IPS-NIHi7 (cell line): ENCODE measurements around the gene PRODH.
"Not testable (repeated sequence)": the region's sequence is repeated elsewhere in the genome, so short reads cannot be mapped to it uniquely, and the experiment has no call there.

Experiments used
- DNase-seq: peaks from one replicate; pipeline ENCODE4 v3.0.0; 2012; ENCODE audit warnings: mixed read lengths; ENCODE audit errors: extremely low spot score

Gene PRODH

GRCh38 chr22:18905540-18906409, 30.3 kb downstream of the PRODH start, which contains the start of gene DGCR6:
Gene DGCR6, plus strand, starts transcription at chr22:18906320. Its CDS starts 55 bp downstream, at chr22:18906375.
- DNase-seq, result no peak

- DNase-seq, result not testable (repeated sequence)
These were observed 39.9 kb downstream of the PRODH start for GRCh38 chr22:18896037-18896657.

GRCh38 chr22:18893775-18894174, 42.3 kb downstream of the PRODH start:
- DNase-seq, result not testable (repeated sequence)

GRCh38 chr22:18890510-18891192, 45.4 kb downstream of the PRODH start:
- not testable (repeated sequence) for DNase-seq

- no peak for DNase-seq
These were observed 48.0 kb downstream of the PRODH start for GRCh38 chr22:18888115-18888514.

- not testable (repeated sequence) for DNase-seq
These were observed 51.6 kb downstream of the PRODH start for GRCh38 chr22:18884465-18884864.

DNA sequence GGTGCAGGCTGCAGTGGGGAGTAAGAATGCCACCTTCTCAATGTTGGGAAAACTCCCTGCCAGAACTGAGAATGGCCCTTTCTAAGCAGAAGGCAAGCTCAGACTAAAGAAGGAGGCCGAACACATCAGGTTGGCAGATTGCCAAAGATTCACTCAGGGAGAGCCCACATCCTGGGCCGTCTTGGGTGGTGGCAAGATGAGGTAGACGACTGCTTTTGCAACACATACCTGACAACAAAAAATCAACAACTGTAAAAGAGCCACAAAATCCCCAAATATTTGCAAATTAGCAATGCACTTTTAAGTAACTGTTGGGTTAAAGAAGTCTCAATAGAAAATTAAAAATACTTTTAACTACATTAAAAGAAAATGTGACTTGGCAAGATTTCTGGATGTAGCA, 54.8 kb downstream of the PRODH start:
- not testable (repeated sequence) for DNase-seq
